ENCODE data around the gene PPP1R3C.

DNA sequence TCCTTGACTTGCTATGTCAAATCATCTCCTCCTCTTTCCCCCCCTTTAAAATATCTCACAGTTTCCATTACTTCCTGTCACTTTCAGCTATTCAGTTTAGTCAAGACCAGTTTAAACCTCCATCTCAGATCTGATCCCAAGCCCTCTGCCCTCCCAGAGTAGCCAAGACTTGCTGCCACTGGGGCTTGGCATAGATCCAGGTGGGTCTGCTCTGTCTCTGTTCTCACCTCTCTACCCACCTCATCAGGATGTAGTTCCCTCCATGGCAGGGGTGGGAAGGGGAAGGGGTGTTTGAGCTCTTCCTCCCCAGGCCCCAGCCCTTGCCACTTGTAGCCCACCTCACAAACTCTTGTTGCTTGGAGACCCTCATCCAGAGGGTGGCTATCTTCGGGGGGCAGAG is 22.0 kb downstream of the PPP1R3C start:
- TF ChIP-seq EZH2 (IDR thresholded peaks at IDR 0.05; ENCODE audit: insufficient read depth, low read length) = no peak
- TF ChIP-seq, protein P1, sequence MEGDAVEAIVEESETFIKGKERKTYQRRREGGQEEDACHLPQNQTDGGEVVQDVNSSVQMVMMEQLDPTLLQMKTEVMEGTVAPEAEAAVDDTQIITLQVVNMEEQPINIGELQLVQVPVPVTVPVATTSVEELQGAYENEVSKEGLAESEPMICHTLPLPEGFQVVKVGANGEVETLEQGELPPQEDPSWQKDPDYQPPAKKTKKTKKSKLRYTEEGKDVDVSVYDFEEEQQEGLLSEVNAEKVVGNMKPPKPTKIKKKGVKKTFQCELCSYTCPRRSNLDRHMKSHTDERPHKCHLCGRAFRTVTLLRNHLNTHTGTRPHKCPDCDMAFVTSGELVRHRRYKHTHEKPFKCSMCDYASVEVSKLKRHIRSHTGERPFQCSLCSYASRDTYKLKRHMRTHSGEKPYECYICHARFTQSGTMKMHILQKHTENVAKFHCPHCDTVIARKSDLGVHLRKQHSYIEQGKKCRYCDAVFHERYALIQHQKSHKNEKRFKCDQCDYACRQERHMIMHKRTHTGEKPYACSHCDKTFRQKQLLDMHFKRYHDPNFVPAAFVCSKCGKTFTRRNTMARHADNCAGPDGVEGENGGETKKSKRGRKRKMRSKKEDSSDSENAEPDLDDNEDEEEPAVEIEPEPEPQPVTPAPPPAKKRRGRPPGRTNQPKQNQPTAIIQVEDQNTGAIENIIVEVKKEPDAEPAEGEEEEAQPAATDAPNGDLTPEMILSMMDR (IDR thresholded peaks at IDR 0.05; ENCODE audit: insufficient read depth, low read depth, low read length) = no peak
